GM21786 (cell line): ENCODE measurements around the gene SLX4.
"Not testable (repeated sequence)": the region's sequence is repeated elsewhere in the genome, so short reads cannot be mapped to it uniquely, and the experiment has no call there.

ENCODE experiments used
- ATAC-seq: cut with Tn5 transposase; IDR thresholded peaks from one replicate; pipeline ENCODE4 v1.9.1; 2021; ENCODE audit not compliant: unreplicated experiment

The SLX4 gene

DNA sequence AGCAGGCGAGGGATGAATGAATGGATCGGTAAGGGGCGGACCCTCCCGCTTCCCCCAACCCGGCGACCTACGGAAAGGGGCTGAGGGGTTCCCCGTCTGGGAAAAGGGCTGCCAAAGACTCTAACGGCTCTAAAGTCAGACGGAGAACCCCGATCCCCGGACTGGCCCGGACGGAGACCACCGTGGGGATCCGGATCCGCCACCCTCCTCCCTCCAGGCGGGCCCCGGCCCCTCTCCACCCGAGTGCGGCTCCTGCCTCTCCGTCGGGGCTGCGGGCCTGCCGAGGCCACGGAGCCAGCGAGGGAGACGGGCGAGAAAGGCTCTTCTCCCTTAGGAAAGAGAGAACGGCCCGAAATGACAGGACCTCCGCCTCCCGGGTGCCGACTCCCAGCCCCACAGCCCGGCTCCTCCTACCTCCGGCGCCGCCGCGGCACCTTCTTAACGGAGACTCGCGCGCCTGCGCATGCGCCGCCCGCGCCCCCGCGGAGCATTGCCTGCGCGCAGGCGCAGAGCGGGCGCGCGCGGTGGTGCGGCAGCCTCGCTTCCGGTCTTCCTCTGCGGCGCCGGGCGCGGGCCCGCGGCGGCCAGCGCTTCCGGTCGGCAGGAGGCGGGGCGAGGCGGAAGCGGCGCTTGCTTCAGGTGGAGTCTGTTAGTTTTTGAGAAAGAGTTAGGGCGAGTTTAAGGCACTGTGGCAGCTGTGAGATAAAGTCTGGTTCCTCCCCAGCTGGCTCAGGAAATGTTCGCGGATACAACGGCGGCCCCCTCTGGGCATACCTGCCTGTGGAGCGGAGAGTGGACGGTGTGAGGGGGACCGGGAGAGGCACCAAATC lies at the start of gene SLX4:
TSS of gene SLX4 (minus strand) at position 461 of the 830 bp plus-strand sequence. CDS start 2,642 bp downstream, outside the sequence.
- peak; percentile 83 for ATAC-seq

DNA sequence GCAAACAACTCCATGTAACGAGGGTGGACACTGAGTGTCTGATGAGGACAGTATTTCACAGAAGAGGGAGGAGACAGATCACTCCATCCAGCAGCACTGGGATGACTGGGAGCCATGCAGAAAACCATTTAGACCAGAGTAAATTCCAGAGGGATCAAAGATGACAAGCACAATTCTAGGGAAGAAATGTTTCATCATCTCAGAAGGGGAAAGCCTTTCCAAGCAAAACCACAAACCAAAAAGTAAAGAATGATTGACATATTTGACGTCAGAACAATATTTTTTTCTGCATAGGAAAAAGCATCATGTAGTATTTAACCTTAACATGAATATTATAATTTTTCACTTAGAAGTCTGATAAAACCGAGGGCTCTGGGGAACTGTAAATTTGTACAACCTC lies 47.8 kb upstream of the SLX4 start:
- ATAC-seq, result no peak

DNA sequence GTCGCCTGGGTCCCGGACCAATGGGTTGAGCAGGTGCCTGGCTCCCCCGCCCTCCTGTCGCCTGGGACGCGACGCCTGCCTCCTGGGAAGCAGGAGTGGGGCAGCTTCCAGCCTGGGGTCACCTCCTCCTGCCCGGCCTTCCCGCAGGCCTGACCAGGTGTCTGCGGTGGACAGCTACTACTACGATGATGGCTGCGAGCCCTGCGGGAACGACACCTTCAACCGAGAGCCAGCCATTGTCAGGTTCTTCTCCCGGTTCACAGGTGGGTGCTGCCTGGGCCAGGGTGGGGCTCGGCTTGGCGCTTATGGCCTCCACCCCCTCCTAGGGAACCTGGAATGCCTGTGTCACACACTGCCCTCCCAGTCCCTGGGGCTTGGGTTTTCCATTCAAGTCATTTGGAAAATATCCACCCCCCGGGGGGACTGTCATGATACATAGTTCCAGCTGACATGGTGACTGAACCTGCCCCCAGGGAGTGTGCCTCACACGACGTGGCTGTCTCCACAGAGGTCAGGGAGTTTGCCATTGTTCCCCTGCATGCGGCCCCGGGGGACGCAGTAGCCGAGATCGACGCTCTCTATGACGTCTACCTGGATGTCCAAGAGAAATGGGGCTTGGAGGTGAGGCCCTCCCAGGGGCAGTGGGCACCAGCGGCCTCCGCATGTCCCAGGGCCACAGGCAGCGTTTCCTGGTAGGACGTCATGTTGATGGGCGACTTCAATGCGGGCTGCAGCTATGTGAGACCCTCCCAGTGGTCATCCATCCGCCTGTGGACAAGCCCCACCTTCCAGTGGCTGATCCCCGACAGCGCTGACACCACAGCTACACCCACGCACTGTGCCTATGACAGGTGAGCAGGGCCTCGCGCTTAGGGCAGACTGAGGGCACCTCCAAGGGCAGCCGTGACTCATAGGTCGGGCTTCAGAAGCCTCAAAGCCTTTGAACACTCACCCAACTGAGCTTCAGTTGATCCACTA lies 45.4 kb upstream of the SLX4 start:
- ATAC-seq, result no peak

DNA sequence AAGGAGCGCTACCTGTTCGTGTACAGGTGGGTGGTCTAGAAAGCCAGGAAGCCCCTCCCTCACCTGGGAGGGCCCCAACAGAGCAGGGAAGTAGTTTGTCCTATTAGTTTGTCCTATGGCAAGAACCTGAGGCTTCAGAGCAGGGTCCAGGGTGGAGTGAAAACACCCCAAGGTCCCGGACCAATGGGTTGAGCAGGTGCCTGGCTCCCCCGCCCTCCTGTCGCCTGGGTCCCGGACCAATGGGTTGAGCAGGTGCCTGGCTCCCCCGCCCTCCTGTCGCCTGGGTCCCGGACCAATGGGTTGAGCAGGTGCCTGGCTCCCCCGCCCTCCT lies 44.7 kb upstream of the SLX4 start:
- not testable (repeated sequence) for ATAC-seq

DNA sequence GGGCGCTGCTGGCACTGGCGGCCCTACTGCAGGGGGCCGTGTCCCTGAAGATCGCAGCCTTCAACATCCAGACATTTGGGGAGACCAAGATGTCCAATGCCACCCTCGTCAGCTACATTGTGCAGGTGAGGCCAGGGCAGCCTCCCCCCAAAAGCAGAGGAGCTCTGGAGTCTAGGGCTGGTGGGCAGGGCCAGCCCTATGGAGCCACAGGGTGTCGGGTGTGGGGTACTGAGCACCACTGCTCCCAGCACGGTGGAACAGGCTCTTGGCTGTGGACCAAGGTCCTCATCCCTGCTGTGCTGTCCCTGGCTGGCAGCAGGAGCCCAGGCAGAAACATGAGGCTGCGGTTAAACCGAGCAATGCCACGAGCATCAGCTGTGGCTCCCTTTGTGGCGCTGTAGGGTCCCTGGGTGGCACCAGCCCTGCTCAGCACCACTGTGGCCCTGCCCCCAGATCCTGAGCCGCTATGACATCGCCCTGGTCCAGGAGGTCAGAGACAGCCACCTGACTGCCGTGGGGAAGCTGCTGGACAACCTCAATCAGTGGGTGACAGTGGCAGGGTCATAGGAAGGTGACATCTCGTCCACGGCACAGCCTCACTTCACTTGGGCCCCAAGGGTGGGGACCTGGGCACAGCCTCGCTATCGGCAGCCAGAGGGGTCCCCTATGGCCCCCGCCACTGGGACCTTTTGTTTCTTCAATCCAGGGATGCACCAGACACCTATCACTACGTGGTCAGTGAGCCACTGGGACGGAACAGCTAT lies 44.2 kb upstream of the SLX4 start:
- ATAC-seq, result no peak

GRCh38 chr16:3655030-3655395 lies 43.6 kb upstream of the SLX4 start:
- ATAC-seq, result no peak

DNA sequence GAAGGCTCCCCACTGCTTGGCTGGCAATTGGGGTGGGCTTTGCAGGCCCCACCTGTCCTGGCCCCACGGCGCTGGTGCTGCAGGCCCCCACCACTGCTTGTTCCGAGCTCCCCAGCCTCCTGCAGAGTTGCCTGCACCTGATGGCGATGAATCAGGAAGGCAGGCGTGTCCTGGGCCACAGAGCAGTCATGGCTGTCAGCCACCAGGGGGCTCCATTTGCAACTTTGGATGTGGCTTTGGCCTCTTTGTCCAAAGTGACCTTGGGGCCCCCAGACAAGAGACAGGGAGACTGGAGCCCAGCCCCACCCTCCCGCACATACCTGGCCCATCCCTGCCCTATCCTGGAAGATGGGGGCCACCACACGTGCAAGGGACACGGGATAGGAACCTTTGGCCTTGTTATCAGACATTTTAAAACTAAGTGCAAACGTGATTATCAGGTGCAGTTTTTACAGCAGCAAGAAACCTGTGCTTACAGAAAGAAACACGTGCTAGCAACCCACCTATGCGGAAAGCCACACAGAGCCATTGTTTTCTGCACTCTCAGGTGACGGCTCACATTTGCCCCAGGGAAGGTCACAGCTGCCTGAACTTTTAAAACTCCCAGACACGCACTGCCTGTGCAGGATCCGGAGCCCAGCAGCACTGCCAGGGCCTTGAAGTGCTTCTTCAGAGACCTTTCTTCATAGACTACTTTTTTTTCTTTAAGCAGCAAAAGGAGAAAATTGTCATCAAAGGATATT lies 43.0 kb upstream of the SLX4 start, which contains the start of gene DNASE1:
TSS of gene DNASE1 (plus strand) at position 443 of the 743 bp plus-strand sequence. CDS start 683 bp downstream, outside the sequence.
- no peak for ATAC-seq

DNA sequence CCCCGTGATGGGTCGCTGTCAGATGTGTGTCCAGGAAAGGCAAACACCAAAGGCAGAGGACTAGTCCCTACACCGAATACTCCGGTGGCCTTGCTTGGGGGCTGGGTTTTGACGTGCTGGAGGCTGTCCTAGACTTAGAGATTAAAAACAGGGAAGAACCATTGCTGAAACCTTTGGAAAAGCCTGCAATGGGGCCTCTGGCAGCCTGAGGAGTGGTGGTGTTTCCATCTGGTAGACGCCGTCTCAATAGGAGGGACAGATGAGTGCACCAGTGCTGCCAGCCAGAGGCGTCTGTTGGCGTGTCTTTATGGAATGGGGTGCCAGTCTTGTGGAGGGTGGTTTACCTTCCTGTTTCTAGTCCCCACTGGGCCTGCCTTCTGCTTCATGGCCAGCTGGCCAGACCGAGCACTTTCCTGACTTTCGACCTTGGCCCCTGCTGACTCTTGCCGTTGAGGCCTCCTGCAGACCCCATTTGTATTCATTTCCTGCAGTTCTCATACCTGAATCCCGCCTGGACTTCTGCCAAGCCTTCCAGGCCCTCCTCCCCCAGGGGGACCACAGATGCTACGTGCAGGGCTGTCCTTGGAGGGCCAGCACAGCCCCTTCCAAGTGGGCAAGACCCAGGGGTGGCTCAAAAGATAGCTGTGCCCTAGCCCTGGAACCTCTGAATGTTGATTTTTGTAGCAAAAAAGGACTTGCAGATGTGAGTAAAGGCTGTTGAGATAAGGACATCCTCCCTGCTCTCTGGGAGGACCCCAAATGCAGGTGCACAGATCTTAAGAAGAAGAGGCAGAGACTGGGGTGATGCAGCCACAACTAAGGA lies 41.2 kb upstream of the SLX4 start:
- no peak for ATAC-seq

DNA sequence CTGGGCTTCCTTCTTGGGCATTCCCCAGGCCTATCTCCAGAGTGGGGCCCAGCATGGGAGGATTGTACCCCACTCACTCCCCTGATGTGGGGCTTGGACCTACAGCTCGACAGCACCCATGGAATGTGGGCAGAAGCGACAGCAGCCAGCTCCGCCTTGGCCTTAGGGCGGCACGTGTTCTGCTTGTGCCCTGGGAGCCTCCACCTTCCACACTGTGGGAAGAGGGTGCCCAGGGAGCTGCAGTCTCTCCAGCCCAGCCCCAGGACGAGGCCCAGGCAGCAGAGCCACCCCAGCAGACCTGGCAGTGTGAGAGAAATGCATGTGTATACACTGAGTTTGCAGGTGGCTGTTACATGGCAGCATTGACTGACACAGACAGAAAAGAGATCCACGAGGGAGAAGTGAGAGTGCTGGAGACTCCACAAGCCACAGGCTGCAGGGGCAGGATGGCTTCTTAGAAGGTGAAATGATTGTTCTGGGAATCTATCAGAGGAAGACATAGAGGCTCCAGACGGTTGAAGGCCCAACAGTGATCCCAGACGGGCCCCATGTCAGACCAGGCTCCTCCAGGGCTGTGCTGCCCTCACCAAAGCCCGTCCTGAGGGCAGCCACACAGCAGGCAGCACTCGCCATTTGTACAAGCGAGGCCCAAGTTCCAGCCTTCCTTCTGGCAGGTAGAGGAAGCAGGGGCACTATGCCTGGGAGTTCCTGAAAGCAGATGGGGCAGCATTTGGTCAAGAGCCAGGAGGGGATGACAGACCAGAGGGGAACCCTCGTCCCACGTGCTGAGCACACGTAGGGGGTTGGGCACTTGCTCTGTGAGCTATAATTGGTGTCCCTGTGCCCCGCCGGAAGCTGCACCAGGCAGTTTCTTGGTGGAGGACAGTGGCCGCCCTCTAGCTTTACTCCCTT lies 40.3 kb upstream of the SLX4 start:
- ATAC-seq, result no peak

- ATAC-seq, result no peak
Observed at GRCh38 chr16:3650631-3651265, 39.3 kb upstream of the SLX4 start.

- ATAC-seq, result no peak
Observed at GRCh38 chr16:3646348-3646920, 35.0 kb upstream of the SLX4 start.

DNA sequence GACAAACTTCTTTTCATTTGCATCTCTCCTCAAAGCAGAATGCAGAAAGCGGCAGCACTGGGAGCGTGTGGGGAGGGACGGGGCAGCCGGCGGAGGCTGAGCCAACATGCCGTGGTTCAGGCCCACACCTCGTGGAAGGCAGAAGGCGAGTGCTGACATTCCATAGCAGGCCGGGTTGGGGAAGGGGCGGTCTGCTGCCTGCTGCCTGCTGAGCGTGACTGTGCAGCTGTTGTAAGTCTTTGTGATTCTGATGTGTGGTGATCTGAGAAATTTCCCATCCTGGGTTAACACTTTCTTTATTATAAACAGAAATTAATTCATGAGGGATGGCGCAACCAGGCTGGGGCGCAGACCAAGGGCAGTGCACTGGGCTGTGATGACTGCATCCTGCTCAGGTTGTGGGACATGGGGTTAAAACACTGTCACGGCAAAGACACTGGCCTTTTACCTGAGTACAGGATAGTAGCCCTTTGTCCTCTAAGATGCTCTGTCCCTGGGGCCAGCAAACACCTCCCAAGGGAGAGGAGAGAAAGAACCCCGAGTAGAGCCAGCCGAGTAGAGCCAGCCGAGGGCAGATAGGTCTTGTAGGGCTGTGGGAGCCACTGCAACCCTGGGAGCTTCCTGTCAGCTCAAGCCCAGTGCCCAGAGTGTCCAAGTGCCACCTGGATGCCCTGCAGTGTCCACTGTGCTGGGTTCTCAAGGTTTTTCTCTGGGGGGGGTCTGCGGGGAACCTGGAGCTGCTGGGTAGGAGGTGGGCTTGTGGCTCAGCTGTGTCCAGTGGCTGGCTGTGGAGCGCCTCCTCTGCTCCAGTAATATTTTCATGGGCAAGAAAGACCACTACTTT lies 34.3 kb upstream of the SLX4 start:
- no peak for ATAC-seq

DNA sequence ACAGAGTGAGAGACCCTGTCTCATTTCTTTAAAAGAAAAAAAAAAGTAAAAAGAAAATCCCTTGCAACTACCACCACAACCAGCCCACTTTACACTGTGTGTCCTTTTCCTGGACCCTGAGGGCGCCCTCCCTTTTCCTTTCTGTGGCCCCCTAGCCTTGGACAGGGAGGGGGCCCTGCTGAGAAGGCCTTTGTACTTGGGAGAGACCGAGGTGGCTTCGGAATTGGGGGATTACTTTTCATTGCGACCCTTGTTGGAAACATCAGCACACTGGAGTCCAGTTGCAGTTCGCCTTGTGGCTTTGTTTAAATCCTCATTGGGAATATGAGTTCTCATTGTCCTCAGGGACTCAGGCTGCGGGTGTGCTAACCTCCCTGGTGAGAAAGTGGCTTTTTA lies 33.7 kb upstream of the SLX4 start:
- no peak for ATAC-seq

GRCh38 chr16:3643095-3643730 lies 31.8 kb upstream of the SLX4 start:
- no peak for ATAC-seq

- ATAC-seq, result no peak
Observed at GRCh38 chr16:3642397-3643094, 31.1 kb upstream of the SLX4 start.
